GM23338 (cell line): ENCODE results near the gene HSPA12B.

ENCODE experiments used
- CREB1 ChIP-seq: fragments of 250-450 bp; sonication (Bioruptor Pico); IDR thresholded peaks from 2 replicates; pipeline ENCODE4 v1.5.0; 2020; ENCODE audit warnings: low read depth, mild to moderate bottlenecking, moderate library complexity
- EZH2phosphoT487 ChIP-seq: fragments of 200-600 bp; sonication (generic); IDR thresholded peaks from one replicate; pipeline ENCODE4 v1.8.1; 2018; ENCODE audit warnings: antibody characterized with exemption; ENCODE audit not compliant: unreplicated experiment
- JUNB ChIP-seq: IDR thresholded peaks from one replicate; pipeline ENCODE4 v1.6.1; 2016; ENCODE audit warnings: antibody characterized with exemption; ENCODE audit not compliant: unreplicated experiment
- POLR2AphosphoS5 ChIP-seq: IDR thresholded peaks from 2 replicates; pipeline ENCODE4 v1.6.1; 2016; ENCODE audit warnings: antibody characterized with exemption, low read depth
- ZNF331 ChIP-seq: fragments of 250-450 bp; sonication (Bioruptor Pico); IDR thresholded peaks from 2 replicates; pipeline ENCODE4 v1.5.0; 2020; ENCODE audit warnings: low read depth, mild to moderate bottlenecking, moderate library complexity
- TF ChIP-seq, protein P1 (sequence below), 2 experiments: fragments of 200-600 bp in 1 of 2; sonication (generic) in 1 of 2; conservative IDR thresholded peaks; 2 replicates each; pipeline versions ENCODE4 v1.5.1 to v1.6.1; 2016 to 2017; ENCODE audit warnings: antibody characterized with exemption in 2 of 2, low read depth in 2 of 2, mild to moderate bottlenecking in 2 of 2, moderate library complexity in 1 of 2

- TF ChIP-seq POLR2AphosphoS5 (no peak), ZNF331 (no peak), CREB1 (no peak), EZH2phosphoT487 (no peak), JUNB (no peak)
- TF ChIP-seq, protein P1, sequence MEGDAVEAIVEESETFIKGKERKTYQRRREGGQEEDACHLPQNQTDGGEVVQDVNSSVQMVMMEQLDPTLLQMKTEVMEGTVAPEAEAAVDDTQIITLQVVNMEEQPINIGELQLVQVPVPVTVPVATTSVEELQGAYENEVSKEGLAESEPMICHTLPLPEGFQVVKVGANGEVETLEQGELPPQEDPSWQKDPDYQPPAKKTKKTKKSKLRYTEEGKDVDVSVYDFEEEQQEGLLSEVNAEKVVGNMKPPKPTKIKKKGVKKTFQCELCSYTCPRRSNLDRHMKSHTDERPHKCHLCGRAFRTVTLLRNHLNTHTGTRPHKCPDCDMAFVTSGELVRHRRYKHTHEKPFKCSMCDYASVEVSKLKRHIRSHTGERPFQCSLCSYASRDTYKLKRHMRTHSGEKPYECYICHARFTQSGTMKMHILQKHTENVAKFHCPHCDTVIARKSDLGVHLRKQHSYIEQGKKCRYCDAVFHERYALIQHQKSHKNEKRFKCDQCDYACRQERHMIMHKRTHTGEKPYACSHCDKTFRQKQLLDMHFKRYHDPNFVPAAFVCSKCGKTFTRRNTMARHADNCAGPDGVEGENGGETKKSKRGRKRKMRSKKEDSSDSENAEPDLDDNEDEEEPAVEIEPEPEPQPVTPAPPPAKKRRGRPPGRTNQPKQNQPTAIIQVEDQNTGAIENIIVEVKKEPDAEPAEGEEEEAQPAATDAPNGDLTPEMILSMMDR (conservative IDR thresholded peaks at IDR 0.05; ENCODE audit: low read depth in 2 of 2) = no peak
These were observed 43.1 kb downstream of the HSPA12B start for GRCh38 chr20:3775457-3776108.
